HG02763 (cell line): ENCODE results near the gene CD200R1L.

Experiments
- ATAC-seq: cut with Tn5 transposase; IDR thresholded peaks from one replicate; pipeline ENCODE4 v1.9.1; 2021; ENCODE audit warnings: mild to moderate bottlenecking, moderate library complexity; ENCODE audit not compliant: unreplicated experiment

CD200R1L gene

DNA sequence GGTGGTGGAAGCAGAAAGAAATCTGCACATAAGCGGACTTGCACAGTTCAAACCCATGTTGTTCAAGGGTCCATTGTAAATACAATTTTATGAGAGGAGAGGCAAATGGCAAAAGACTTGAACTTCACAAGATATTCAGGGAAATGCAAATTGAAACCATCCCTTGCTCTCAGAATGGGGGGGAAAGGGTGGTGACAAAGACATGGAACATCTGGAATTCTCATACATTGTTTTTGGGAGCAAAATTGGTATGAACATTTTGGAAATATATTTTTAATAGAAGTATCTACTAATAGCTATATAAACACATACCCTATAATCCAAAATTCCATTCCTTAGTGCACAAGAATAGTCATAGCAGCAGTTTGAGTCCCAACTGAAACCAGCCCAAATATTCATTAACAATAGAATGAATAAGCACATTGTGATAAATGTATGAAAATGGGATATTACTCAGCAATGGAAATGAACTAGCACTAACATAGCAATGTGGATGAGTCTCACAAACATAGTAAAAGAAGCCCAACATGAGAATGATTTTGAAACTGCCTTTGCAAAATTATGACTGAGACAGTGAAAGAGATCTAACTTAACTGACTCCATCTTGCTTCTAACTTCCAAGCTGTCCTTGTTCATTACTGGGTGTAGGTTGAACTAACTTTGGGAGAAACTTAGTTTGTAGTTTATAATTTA is 77.2 kb downstream of the CD200R1L start:
- no peak for ATAC-seq

DNA sequence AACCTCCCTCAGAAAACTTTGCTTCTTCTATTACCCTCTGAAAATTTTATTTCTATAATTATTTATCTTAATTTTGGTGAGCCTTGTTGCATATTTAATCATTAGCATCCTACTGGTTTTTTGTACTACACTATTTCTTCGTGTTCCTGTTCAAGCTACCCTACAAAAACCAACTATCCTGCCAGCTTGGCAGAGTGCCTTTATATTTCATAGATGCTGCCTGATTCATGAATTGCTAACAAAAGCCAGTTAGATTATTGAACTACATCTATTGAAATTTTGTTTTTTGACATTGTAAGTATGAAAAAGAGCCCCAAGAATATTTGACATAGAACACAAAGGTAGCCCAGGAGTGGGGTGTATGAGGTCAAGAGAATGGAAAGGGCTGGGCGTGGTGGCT is 78.9 kb downstream of the CD200R1L start:
- no peak for ATAC-seq

DNA sequence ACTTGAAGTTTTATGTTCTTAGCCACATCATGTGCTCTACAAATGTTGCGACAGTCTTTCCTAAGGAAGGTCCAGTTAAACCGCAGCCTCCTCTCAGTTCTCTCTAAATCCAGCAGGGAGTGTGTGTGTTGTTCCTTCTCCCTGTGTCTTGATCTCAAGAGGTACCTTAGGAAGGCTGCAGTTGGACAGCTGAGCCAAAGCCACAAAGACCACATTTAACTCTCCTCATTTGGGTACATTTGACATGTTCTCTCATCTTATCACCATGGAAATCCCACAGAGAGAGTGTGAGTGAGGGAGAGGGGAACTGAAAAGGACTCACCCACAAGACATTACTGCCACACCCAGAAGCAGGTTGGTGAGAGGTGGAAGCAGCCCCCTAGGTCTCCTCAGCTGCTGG is 79.5 kb downstream of the CD200R1L start:
- peak; percentile 64 for ATAC-seq
